Activated T-cell treated with anti-CD3 and anti-CD28 coated beads, Interleukin-2, amount 50 U/mL, for 4 hours (primary cell): ENCODE measurements around the gene SRSF6. TPM values are rescaled to one million over a fixed set of nuclear protein-coding genes. Genes with fewer than 3 reads are reported as not detected.
A peak's percentile ranks its signal among the peaks of the same experiment; 100 is the strongest.
"Not testable (repeated sequence)": the region's sequence is repeated elsewhere in the genome, so short reads cannot be mapped to it uniquely, and the experiment has no call there.

Experiments used
- ATAC-seq, 2 donors: fragments of 200-7000 bp; cut with Tn5 transposase; one replicate each; pipeline ENCODE4 v1.10.0; 2021
- DNase-seq: peaks from one replicate; pipeline ENCODE4 v3.0.0-alpha.2; 2020
- H3K27me3 Mint-ChIP-seq: one replicate; pipeline ENCODE4 v1.8.0; 2021; ENCODE audit warnings: low read depth, mixed read lengths
- H3K36me3 Mint-ChIP-seq: one replicate; pipeline ENCODE4 v1.8.0; 2022; ENCODE audit warnings: mixed read lengths; ENCODE audit not compliant: insufficient read depth
- H3K4me1 Mint-ChIP-seq: one replicate; pipeline ENCODE4 v1.8.0; 2021; ENCODE audit warnings: low read depth, mixed read lengths
- H3K4me3 Mint-ChIP-seq: one replicate; pipeline ENCODE4 v1.8.0; 2021; ENCODE audit warnings: mild to moderate bottlenecking, moderate library complexity, mixed read lengths
- H3K9me3 Mint-ChIP-seq: one replicate; pipeline ENCODE4 v1.8.0; 2021; ENCODE audit warnings: mixed read lengths
- total RNA-seq, 3 donors: library from RNA; stranded (reverse); gene quantifications; one replicate each; pipeline ENCODE4 v1.2.1, GENCODE V29; 2021

SRSF6 gene
- total RNA-seq, 3 donors from 2014 or later = 280 to 299 (median 287) TPM

- no peak overlapping the region for H3K4me3 Mint-ChIP-seq
- peaks cover 16% of the 10 kb centered on the region for H3K27me3 Mint-ChIP-seq
- DNase-seq = no peak
- ATAC-seq = no peak
- no peaks in the 10 kb centered on the region for H3K9me3 Mint-ChIP-seq
- H3K36me3 Mint-ChIP-seq = no peaks in the 10 kb centered on the region
- H3K4me1 Mint-ChIP-seq = peaks cover 14% of the 10 kb centered on the region
Observed at GRCh38 chr20:43438578-43439316, 18.9 kb upstream of the SRSF6 start.

DNA sequence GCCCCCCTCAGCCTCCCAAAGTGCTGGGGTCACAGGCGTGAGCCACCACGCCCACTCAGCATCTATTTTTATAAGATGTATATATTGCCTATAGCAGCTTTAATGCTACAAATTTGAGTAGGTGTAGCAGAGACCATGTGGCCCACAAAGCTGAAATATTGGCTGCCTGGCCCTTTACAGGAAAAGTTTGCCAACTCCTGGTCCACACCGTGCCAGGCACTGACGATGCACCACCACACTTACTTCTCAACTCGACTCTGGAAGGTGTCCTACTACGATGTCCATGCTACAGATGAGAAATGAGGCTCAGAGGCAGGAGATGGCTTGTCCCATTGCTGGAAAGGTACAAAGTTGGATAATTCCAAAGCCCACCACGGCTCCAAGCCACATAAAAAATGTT is 17.2 kb upstream of the SRSF6 start:
- no peak for ATAC-seq
- DNase-seq = no peak
- peaks cover 10% of the 10 kb centered on the region for H3K27me3 Mint-ChIP-seq
- peaks cover 14% of the 10 kb centered on the region for H3K4me1 Mint-ChIP-seq
- H3K4me3 Mint-ChIP-seq = no peak overlapping the region
- no peaks in the 10 kb centered on the region for H3K36me3 Mint-ChIP-seq
- no peaks in the 10 kb centered on the region for H3K9me3 Mint-ChIP-seq

- H3K4me3 Mint-ChIP-seq = no peak overlapping the region
- H3K9me3 Mint-ChIP-seq = no peaks in the 10 kb centered on the region
- peaks cover 14% of the 10 kb centered on the region for H3K4me1 Mint-ChIP-seq
- ATAC-seq = no peak
- H3K27me3 Mint-ChIP-seq = peaks cover 12% of the 10 kb centered on the region
- H3K36me3 Mint-ChIP-seq = no peaks in the 10 kb centered on the region
- no peak for DNase-seq
Observed at GRCh38 chr20:43442282-43442880, 15.3 kb upstream of the SRSF6 start.

- peaks cover 12% of the 10 kb centered on the region for H3K4me1 Mint-ChIP-seq
- peaks cover 18% of the 10 kb centered on the region for H3K27me3 Mint-ChIP-seq
- H3K4me3 Mint-ChIP-seq = no peak overlapping the region
- no peak for DNase-seq
- H3K36me3 Mint-ChIP-seq = no peaks in the 10 kb centered on the region
- no peak for ATAC-seq
- H3K9me3 Mint-ChIP-seq = no peaks in the 10 kb centered on the region
Observed at GRCh38 chr20:43444107-43444506, 13.6 kb upstream of the SRSF6 start.

DNA sequence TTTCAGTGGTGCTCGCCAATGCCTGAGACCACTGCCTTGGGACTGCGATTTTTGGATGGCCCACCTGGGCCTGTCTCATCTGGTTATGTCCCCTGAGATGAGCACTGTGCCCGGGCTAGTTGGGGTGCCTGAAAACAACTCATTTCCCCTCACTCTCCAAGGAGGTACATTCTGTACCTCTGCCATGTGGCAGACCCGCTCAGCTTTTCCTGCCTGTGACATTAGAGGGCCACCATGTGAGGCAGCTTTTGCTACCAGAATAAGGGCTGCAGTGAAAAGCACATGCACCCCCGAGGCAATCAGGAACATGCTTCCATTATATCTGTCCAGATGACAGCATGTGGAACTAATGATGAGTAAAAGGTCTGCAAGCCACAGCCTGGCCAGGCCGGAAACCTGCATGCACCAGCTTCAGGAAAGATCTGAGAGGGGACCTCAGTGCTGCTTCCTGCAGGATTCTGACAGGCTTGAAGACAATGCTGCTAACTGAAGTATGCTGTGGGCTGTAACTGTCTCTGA is 11.3 kb upstream of the SRSF6 start:
- Mint-ChIP-seq H3K36me3 (no peaks in the 10 kb centered on the region), H3K9me3 (no peaks in the 10 kb centered on the region), H3K4me3 (no peak overlapping the region), H3K4me1 (peaks cover 3% of the 10 kb centered on the region), H3K27me3 (peaks cover 29% of the 10 kb centered on the region)
- no peak for ATAC-seq
- no peak for DNase-seq

DNA sequence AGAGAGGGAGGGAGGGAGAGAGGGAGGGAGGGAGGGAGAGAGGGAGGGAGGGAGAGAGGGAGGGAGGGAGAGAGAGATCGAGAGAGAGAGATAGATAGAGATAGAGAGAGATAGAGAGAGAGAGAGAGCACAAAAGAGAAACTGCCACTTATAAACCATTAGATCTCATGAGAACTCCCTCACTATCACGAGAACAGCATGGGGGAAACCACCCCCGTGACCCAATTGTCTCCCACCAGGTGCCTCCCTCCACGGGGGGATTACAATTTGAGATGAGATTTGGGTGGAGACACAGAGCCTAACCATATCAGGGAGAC is 9.3 kb upstream of the SRSF6 start:
- H3K9me3 Mint-ChIP-seq, DNase-seq, H3K36me3 Mint-ChIP-seq, H3K4me1 Mint-ChIP-seq, H3K4me3 Mint-ChIP-seq, ATAC-seq: not testable (repeated sequence)
- peaks cover 27% of the 10 kb centered on the region for H3K27me3 Mint-ChIP-seq

GRCh38 chr20:43448748-43449535 is 8.8 kb upstream of the SRSF6 start:
- Mint-ChIP-seq H3K36me3 (no peaks in the 10 kb centered on the region), H3K4me3 (no peak overlapping the region), H3K4me1 (peaks cover 3% of the 10 kb centered on the region), H3K27me3 (peaks cover 28% of the 10 kb centered on the region), H3K9me3 (no peaks in the 10 kb centered on the region)
- ATAC-seq = peak; percentile 73 to 76
- DNase-seq = peak; percentile 28

DNA sequence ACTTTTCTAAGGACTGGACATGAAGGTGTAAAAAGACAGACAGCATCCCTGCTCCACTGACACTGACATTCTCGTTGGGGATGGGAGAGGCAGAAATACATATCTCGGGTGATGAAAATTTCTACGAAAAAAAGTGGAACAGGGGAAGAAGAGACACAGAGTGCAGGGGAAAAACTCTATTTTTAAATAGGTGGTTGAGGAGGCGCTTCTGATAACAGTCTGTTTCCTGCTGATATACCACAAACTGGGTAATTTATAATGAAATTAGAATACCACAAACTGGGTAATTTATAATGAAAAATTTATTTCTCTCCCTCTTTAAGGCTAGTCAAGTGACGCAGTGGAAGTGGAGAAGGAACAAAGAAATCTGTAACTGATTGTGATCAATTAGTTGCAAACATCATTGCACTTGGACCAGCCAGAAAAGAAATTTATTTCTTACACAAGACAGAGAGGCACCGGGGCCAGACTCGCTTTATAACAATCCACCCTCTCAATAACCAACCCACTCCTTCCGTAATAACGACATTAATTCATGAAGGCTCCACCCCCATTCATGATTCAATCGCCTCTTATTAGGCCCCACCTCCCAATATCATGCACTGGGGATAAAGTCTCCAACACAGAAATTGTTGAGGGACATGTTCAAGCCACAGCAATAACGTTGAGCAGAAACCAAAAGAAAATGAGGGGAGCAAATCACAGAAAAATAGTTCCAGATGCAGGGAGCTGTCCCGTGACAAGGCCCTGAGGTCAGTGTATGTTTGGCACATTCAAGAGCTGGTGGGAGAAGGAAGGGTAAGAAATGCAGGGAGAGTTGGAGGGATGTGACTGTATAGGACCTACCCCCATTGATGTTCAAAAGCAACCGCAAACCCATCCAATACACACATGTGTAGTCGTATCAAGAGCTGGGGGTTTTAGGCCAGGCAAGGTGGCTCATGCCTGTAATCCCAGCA is 6.6 kb upstream of the SRSF6 start:
- Mint-ChIP-seq H3K4me1 (peaks cover 3% of the 10 kb centered on the region), H3K27me3 (peaks cover 28% of the 10 kb centered on the region), H3K36me3 (no peaks in the 10 kb centered on the region), H3K4me3 (no peak overlapping the region), H3K9me3 (no peaks in the 10 kb centered on the region)
- no peak for ATAC-seq
- DNase-seq = no peak

DNA sequence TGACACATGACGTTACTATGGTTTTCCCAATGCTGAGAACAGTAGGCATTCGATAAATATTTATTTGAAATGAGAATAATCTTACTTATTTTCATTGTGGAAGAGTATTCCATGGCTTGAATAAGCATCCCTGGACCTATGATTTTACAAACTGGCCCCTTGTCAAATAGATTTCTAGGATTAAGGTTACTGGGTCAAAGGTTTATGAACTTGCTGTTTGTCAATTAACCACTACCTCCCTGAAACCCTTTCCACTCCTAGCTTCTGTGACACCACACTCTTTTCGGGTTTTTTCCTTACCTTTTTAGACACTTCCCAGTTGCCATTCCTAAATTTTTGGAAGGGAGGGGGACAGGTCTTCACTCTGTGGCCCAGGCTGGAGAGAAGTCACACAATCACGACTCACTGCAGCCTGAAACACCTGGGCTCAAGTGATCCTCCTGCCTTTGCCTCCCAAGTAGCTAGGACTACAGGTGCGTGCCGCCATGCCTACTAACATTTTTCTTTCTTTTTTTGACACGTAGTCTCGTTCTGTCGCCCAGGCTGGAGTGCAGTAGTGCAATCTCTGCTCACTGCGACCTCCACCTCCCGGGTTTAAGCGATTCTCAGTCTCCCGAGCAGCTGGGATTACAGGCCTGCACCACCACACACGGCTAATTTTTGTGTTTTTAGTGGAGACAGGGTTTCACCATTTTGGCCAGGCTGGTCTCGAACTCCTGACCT is 5.1 kb upstream of the SRSF6 start:
- Mint-ChIP-seq H3K9me3 (no peaks in the 10 kb centered on the region), H3K4me1 (peaks cover 9% of the 10 kb centered on the region), H3K4me3 (no peak overlapping the region), H3K36me3 (no peaks in the 10 kb centered on the region), H3K27me3 (peaks cover 26% of the 10 kb centered on the region)
- DNase-seq = no peak
- ATAC-seq = no peak

DNA sequence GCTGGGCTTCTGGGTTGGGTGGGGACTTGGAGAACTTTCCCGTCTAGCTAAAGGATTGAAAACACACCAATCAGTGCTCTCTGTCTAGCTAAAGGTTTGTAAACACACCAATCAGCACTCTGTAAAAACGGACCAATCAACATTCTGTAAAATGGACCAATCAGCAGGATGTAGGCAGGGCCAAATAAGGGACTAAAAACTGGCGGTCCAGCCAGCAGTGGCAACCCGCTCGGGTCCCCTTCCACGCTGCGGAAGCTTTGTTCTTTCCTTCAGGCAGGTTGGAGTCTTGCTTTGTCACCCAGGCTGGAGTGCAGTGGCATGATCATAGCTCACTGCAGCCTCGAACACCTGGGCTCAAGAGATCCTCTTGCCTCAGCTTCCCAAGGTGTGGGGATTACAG is 1.4 kb upstream of the SRSF6 start:
- H3K36me3 Mint-ChIP-seq = peaks cover 21% of the 10 kb centered on the region
- DNase-seq, H3K27me3 Mint-ChIP-seq, H3K9me3 Mint-ChIP-seq, ATAC-seq: not testable (repeated sequence)
- peaks cover 21% of the 10 kb centered on the region for H3K4me1 Mint-ChIP-seq
- H3K4me3 Mint-ChIP-seq = peak overlapping the region; percentile 91

DNA sequence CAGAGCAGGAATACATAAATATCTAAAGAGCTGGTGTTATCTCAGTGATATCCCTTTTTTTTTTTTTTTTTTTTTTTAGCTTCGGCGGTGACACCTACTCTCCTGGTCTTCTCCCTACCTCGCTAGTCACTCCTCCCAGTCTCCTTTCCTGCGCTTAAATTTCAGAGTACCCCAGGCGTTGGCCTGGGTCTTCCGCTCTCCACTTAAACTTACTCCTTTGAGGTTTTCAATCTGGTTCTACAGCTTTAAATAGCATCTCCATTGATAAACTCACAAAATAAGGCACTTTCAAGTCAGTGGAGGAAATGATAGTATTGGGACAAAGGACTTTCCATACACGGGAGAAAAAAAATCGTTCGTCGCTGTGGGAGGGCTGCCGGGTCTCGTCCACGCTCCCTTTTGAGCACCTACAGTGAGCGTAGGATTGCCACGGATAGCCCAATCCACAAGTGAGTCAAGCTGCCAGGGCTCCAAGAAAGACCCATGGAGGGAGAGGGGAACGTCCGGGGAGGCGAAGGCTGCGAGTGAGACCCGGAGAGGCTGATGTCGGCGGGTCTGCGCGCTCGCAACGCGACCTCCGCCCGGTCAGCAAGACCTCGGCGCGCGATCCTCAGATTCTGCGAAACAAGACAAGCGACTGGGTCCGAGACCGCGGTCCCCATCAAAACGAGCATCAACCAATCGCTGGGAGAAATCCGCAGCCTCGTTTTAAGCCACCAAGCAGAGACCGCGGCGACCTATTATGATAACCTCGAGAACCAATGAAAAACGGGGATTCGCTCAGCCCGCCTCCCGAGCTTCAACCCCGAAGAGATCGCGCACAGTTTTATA is 672 bp upstream of the SRSF6 start:
- ATAC-seq = peak; percentile 83 to 84
- Mint-ChIP-seq H3K9me3 (no peaks in the 10 kb centered on the region), H3K27me3 (peaks cover 6% of the 10 kb centered on the region), H3K4me3 (peak overlapping the region; percentile 91), H3K36me3 (peaks cover 27% of the 10 kb centered on the region), H3K4me1 (peaks cover 27% of the 10 kb centered on the region)
- peak; percentile 78 for DNase-seq

GRCh38 chr20:43458422-43458924 is 777 bp downstream of the SRSF6 start:
- H3K4me3 Mint-ChIP-seq = peak overlapping the region; percentile 91

More at GRCh38 chr20:43458422-43458924, 777 bp downstream of the SRSF6 start:
- ATAC-seq (peak; percentile 1), DNase-seq (no peak)
- Mint-ChIP-seq H3K9me3 (no peaks in the 10 kb centered on the region), H3K27me3 (peaks cover 6% of the 10 kb centered on the region), H3K36me3 (peaks cover 35% of the 10 kb centered on the region), H3K4me1 (peaks cover 36% of the 10 kb centered on the region)
